ENCODE measurements around the gene NEURL1. TPM values are rescaled to one million over a fixed set of nuclear protein-coding genes. Genes with fewer than 3 reads are reported as not detected.
A peak's percentile ranks its signal among the peaks of the same experiment; 100 is the strongest.

NEURL1 gene
- total RNA-seq, 1 donor = under 0.01 TPM

GRCh38 chr10:103550229-103550628 is 56.7 kb downstream of the NEURL1 start:
- no peak for TF ChIP-seq CTCF (IDR thresholded peaks at IDR 0.05; ENCODE audit: insufficient read depth, low read depth, low read length)
- DNase-seq (ENCODE audit: low read depth) = no peak
- H3K4me3 ChIP-seq (ENCODE audit: low read depth, low read length) = no peak overlapping the region

GRCh38 chr10:103551619-103552602 is 58.4 kb downstream of the NEURL1 start:
- no peak for TF ChIP-seq CTCF (IDR thresholded peaks at IDR 0.05; ENCODE audit: insufficient read depth, low read depth, low read length)
- DNase-seq (ENCODE audit: low read depth) = no peak

GRCh38 chr10:103552856-103553742 is 59.6 kb downstream of the NEURL1 start:
- H3K4me3 ChIP-seq (ENCODE audit: low read depth, low read length) = no peak overlapping the region
- no peak for TF ChIP-seq CTCF (IDR thresholded peaks at IDR 0.05; ENCODE audit: insufficient read depth, low read depth, low read length)
- no peak for DNase-seq (ENCODE audit: low read depth)

More at GRCh38 chr10:103551619-103552602, 58.4 kb downstream of the NEURL1 start:
- H3K4me3 ChIP-seq (ENCODE audit: low read depth, low read length) = no peak overlapping the region

GRCh38 chr10:103553743-103554487 is 60.4 kb downstream of the NEURL1 start:
- TF ChIP-seq CTCF (IDR thresholded peaks at IDR 0.05; ENCODE audit: insufficient read depth, low read depth, low read length) = no peak
- H3K4me3 ChIP-seq (ENCODE audit: low read depth, low read length) = no peak overlapping the region
- DNase-seq (ENCODE audit: low read depth) = no peak

GRCh38 chr10:103554488-103555324 is 61.2 kb downstream of the NEURL1 start:
- DNase-seq (ENCODE audit: low read depth) = peak; percentile 55
- H3K4me3 ChIP-seq (ENCODE audit: low read depth, low read length) = peak overlapping the region; percentile 36
- TF ChIP-seq CTCF (IDR thresholded peaks at IDR 0.05; ENCODE audit: insufficient read depth, low read depth, low read length) = no peak

Measured in fibroblast of villous mesenchyme (primary cell).